PC-9 (cell line): ENCODE data around the gene LRRIQ3. TPM values are rescaled to one million over a fixed set of nuclear protein-coding genes. Genes with fewer than 3 reads are reported as not detected.
A peak's percentile ranks its signal among the peaks of the same experiment; 100 is the strongest.

Source experiments
- BruUV-seq: library from RNA; stranded (reverse); fragments of 400-500 nt; replicated peaks from 2 replicates; lab custom pipeline; 2021; lab: Mats Ljungman, UMichigan
- CTCF ChIA-PET: fragments of 300-600 bp; sonication (Branson Sonifier 250); formaldehyde crosslinking; loops from one replicate; lab custom pipeline; 2022; ENCODE audit warnings: antibody characterized with exemption; lab: Charles Lee
- POLR2A ChIA-PET: fragments of 300-600 bp; sonication (Branson Sonifier 250); formaldehyde crosslinking; loops from one replicate; lab custom pipeline; 2022; ENCODE audit warnings: antibody characterized with exemption; ENCODE audit not compliant: unreplicated experiment; lab: Charles Lee
- DNase-seq, 2 experiments: peaks; one replicate each; pipeline versions ENCODE4 v3.0.0 to v3.0.0-alpha.2; 2015 to 2022; ENCODE audit warnings: mixed read lengths in 1 of 2
- H2AFZ ChIP-seq: fragments of 200-600 bp; sonication (generic); 2 replicates; pipeline ENCODE4 v1.8.1; 2017; ENCODE audit warnings: antibody characterized with exemption
- H3F3A ChIP-seq: fragments of 200-600 bp; sonication (generic); 2 replicates; pipeline ENCODE4 v1.8.1; 2017; ENCODE audit warnings: antibody characterized with exemption, mild to moderate bottlenecking, low read depth; ENCODE audit not compliant: insufficient read depth
- H3K27ac ChIP-seq: fragments of 200-600 bp; sonication (generic); 2 replicates; pipeline ENCODE4 v1.6.1; 2016; ENCODE audit warnings: mixed run types
- H3K27me3 ChIP-seq: fragments of 200-600 bp; sonication (generic); 2 replicates; pipeline ENCODE4 v1.6.1; 2016; ENCODE audit warnings: low read depth, mixed run types; ENCODE audit not compliant: insufficient read depth
- H3K36me3 ChIP-seq: fragments of 200-600 bp; sonication (generic); 2 replicates; pipeline ENCODE4 v1.6.1; 2016; ENCODE audit warnings: low read depth, mixed run types
- H3K4me1 ChIP-seq: fragments of 200-600 bp; sonication (generic); replicated peaks from 2 replicates; pipeline ENCODE4 v1.6.1; 2016; ENCODE audit warnings: mixed run types; ENCODE audit not compliant: insufficient read depth
- H3K4me2 ChIP-seq: fragments of 200-600 bp; sonication (generic); 2 replicates; pipeline ENCODE4 v1.6.1; 2017; ENCODE audit warnings: mixed run types
- H3K4me3 ChIP-seq: fragments of 200-600 bp; sonication (generic); 2 replicates; pipeline ENCODE4 v1.6.1; 2016; ENCODE audit warnings: mixed run types
- H3K79me2 ChIP-seq: fragments of 200-600 bp; sonication (generic); 2 replicates; pipeline ENCODE4 v1.6.1; 2017; ENCODE audit warnings: low read depth, mixed run types
- H3K9me2 ChIP-seq: fragments of 200-600 bp; sonication (generic); 2 replicates; pipeline ENCODE4 v1.8.1; 2017; ENCODE audit warnings: mild to moderate bottlenecking; ENCODE audit not compliant: insufficient read depth
- H3K9me3 ChIP-seq: fragments of 200-600 bp; sonication (generic); 2 replicates; pipeline ENCODE4 v1.8.1; 2016; ENCODE audit warnings: low read depth; ENCODE audit not compliant: insufficient read depth
- H4K20me1 ChIP-seq: fragments of 200-600 bp; sonication (generic); 2 replicates; pipeline ENCODE4 v1.8.1; 2017; ENCODE audit not compliant: insufficient read depth
- CTCF ChIP-seq: fragments of 200-600 bp; sonication (generic); conservative IDR thresholded peaks from 2 replicates; pipeline ENCODE4 v1.6.1; 2017; ENCODE audit warnings: mixed run types, antibody characterized with exemption, mild to moderate bottlenecking, moderate library complexity
- EZH2 ChIP-seq: fragments of 200-600 bp; sonication (generic); IDR thresholded peaks from 2 replicates; pipeline ENCODE4 v1.8.0; 2017; ENCODE audit warnings: antibody characterized with exemption, low read depth
- intact Hi-C: fragments of 100-400 bp; cut with micrococcal nuclease; formaldehyde crosslinking; loops from one replicate; pipeline ENCODE4 v1.10.0; 2022; ENCODE audit not compliant: unreplicated experiment
- total RNA-seq: library from RNA; stranded (reverse); gene quantifications from 2 replicates; pipeline ENCODE4 v1.2.3, GENCODE V29; 2021

Gene LRRIQ3
- total RNA-seq, 1 experiment from 2014 or later: 1.5 TPM

GRCh38 chr1:74197255-74197654 is 721 bp downstream of the LRRIQ3 start:
- H3K27ac ChIP-seq: no peak overlapping the region
- H3K27me3 ChIP-seq: no peaks in the 10 kb centered on the region
- CTCF ChIA-PET: no interaction called here
- no peaks in the 10 kb centered on the region for H3K9me3 ChIP-seq
- peaks cover 10% of the 10 kb centered on the region for H3K4me1 ChIP-seq
- intact Hi-C loops: no loop called here
- no peaks in the 10 kb centered on the region for H3F3A ChIP-seq
- POLR2A ChIA-PET: no interaction called here
- DNase-seq: no peak
- no peaks in the 10 kb centered on the region; the same call in 1 of the 2 replicates for H3K9me2 ChIP-seq
- TF ChIP-seq CTCF: no peak
- TF ChIP-seq EZH2: no peak
- 0 out of 2 replicates have a peak, but pooled peaks cover 11% of the 10 kb centered on the region for H3K79me2 ChIP-seq
- no peaks in the 10 kb centered on the region for H4K20me1 ChIP-seq
- H3K4me2 ChIP-seq: peak overlapping the region; percentile 79
- H3K36me3 ChIP-seq: no peaks in the 10 kb centered on the region
- H3K4me3 ChIP-seq: peak overlapping the region; percentile 93
- peak overlapping the region; percentile 93 for H2AFZ ChIP-seq
- no TSS peak for BruUV-seq

- intact Hi-C loops: no loop called here
- Histone ChIP-seq H3K9me3 (no peaks in the 10 kb centered on the region), H3K4me2 (no peak overlapping the region), H4K20me1 (no peaks in the 10 kb centered on the region), H3K9me2 (no peaks in the 10 kb centered on the region; the same call in 1 of the 2 replicates), H3F3A (no peaks in the 10 kb centered on the region), H2AFZ (no peak overlapping the region), H3K79me2 (0 out of 2 replicates have a peak, but pooled peaks cover 11% of the 10 kb centered on the region), H3K27ac (no peak overlapping the region), H3K27me3 (no peaks in the 10 kb centered on the region), H3K4me3 (no peak overlapping the region), H3K36me3 (no peaks in the 10 kb centered on the region), H3K4me1 (peaks cover 10% of the 10 kb centered on the region)
- DNase-seq: no peak
- POLR2A ChIA-PET: no interaction called here
- BruUV-seq: no TSS peak
- TF ChIP-seq CTCF (no peak), EZH2 (no peak)
- CTCF ChIA-PET: no interaction called here
Observed at GRCh38 chr1:74195339-74195738, 2.6 kb downstream of the LRRIQ3 start.

- Histone ChIP-seq H4K20me1 (no peaks in the 10 kb centered on the region), H3K36me3 (no peaks in the 10 kb centered on the region), H3K4me3 (no peak overlapping the region), H3F3A (no peaks in the 10 kb centered on the region), H3K4me1 (peaks cover 2% of the 10 kb centered on the region), H3K27ac (no peak overlapping the region), H3K9me3 (no peaks in the 10 kb centered on the region), H3K79me2 (0 out of 2 replicates have a peak, but pooled peaks cover 5% of the 10 kb centered on the region), H3K9me2 (no peaks in the 10 kb centered on the region; the same call in 1 of the 2 replicates), H3K27me3 (no peaks in the 10 kb centered on the region), H3K4me2 (no peak overlapping the region), H2AFZ (no peak overlapping the region)
- no peak for DNase-seq
- no peak for TF ChIP-seq CTCF
- no peak for TF ChIP-seq EZH2
- intact Hi-C loops: no loop called here
- CTCF ChIA-PET: no interaction called here
- BruUV-seq: no TSS peak
- POLR2A ChIA-PET: no interaction called here
Observed at GRCh38 chr1:74193908-74194307, 4.1 kb downstream of the LRRIQ3 start.
